ENCODE data around the gene IPCEF1. TPM values are rescaled to one million over a fixed set of nuclear protein-coding genes. Genes with fewer than 3 reads are reported as not detected.

IPCEF1 gene
- total and polyA plus RNA-seq, 4 donors, result 0.46 to 2.8 (median 1.3) TPM

GRCh38 chr6:154347981-154348380 lies 8.6 kb downstream of the IPCEF1 start (continued):
- TF ChIP-seq MAX (IDR thresholded peaks at IDR 0.05) (no peak), RXRA (IDR thresholded peaks at IDR 0.05) (no peak), HNF4G (IDR thresholded peaks at IDR 0.05) (no peak), SP1 (IDR thresholded peaks at IDR 0.05) (no peak)

GRCh38 chr6:154345811-154346210 lies 10.8 kb downstream of the IPCEF1 start:
- no peaks in the 10 kb centered on the region for H3K27me3 ChIP-seq (ENCODE audit: control insufficient read depth in 4 of 4, insufficient read depth in 4 of 4, low read length in 3 of 4)
- no peaks in the 10 kb centered on the region for H3K36me3 ChIP-seq (ENCODE audit: control insufficient read depth in 4 of 4, insufficient read depth in 3 of 4, low read depth in 1 of 4, low read length in 3 of 4)
- H3K9me3 ChIP-seq (ENCODE audit: control insufficient read depth in 4 of 4, low read length in 3 of 4), result no peaks in the 10 kb centered on the region
- H3K4me3 ChIP-seq (ENCODE audit: low read depth in 1 of 3, low read length in 3 of 3), result no peak overlapping the region
- TF ChIP-seq RXRA (IDR thresholded peaks at IDR 0.05) (no peak), GABPA (IDR thresholded peaks at IDR 0.05 in 1 of 2, conservative IDR thresholded peaks at IDR 0.05 in 1 of 2) (no peak), RAD21 (IDR thresholded peaks at IDR 0.05) (no peak), HNF4A (conservative IDR thresholded peaks at IDR 0.05) (no peak), YY1 (IDR thresholded peaks at IDR 0.05) (no peak), SP1 (IDR thresholded peaks at IDR 0.05) (no peak), HNF4G (IDR thresholded peaks at IDR 0.05) (no peak), ATF3 (IDR thresholded peaks at IDR 0.05) (no peak), EGR1 (IDR thresholded peaks at IDR 0.05; ENCODE audit: low read depth in 2 of 2) (no peak), ZBTB33 (IDR thresholded peaks at IDR 0.05) (no peak), FOXA1 (IDR thresholded peaks at IDR 0.05) (no peak), FOXA2 (IDR thresholded peaks at IDR 0.05) (no peak), TAF1 (conservative IDR thresholded peaks at IDR 0.05) (no peak), MAX (IDR thresholded peaks at IDR 0.05) (no peak), JUND (IDR thresholded peaks at IDR 0.05) (no peak), CTCF (IDR thresholded peaks at IDR 0.05; ENCODE audit: low read depth, low read length, missing input control) (no peak), NR2F2 (IDR thresholded peaks at IDR 0.05) (no peak), REST (IDR thresholded peaks at IDR 0.05) (no peak)
- H3K4me1 ChIP-seq (ENCODE audit: control insufficient read depth in 4 of 4, insufficient read depth in 4 of 4, low read length in 3 of 4), result no peaks in the 10 kb centered on the region
- 97% methylated on average over 4 of the region's 4 CpGs for WGBS
- H3K9ac ChIP-seq (ENCODE audit: low read depth in 1 of 2, low read length in 2 of 2), result no peak overlapping the region
- no peak for DNase-seq (ENCODE audit: low spot score)
- H3K27ac ChIP-seq (ENCODE audit: low read depth in 1 of 2, low read length in 2 of 2), result no peak overlapping the region

Data from liver (tissue), 9 donors.